GM12878 (cell line): ENCODE measurements around the gene F10. TPM values are rescaled to one million over a fixed set of nuclear protein-coding genes. Genes with fewer than 3 reads are reported as not detected.

Source experiments
- ATAC-seq: fragments of 200-7000 bp; cut with Tn5 transposase; 3 replicates; pipeline ENCODE4 v1.9.1; 2020; ENCODE audit warnings: mild to moderate bottlenecking, moderate library complexity
- BruUV-seq: library from RNA; stranded (reverse); fragments of 400-500 nt; replicated peaks from 2 replicates; lab custom pipeline; 2021; lab: Mats Ljungman, UMichigan
- CTCF ChIA-PET: fragments of 300-600 bp; sonication (Branson Sonifier 250); formaldehyde crosslinking; extraction: SDS; loops from one replicate; lab custom pipeline; 2021; ENCODE audit warnings: inconsistent platforms; lab: Yijun Ruan, JAX
- POLR2A ChIA-PET: fragments of 350-600 bp; formaldehyde crosslinking; extraction: SDS; loops from one replicate; lab custom pipeline; 2021; ENCODE audit warnings: inconsistent platforms; lab: Charles Lee
- RAD21 ChIA-PET: fragments of 300-600 bp; sonication (Branson Sonifier 250); formaldehyde crosslinking; loops from one replicate; lab custom pipeline; 2023; ENCODE audit warnings: antibody characterized with exemption; ENCODE audit not compliant: unreplicated experiment; lab: Charles Lee
- SMC1A ChIA-PET: fragments of 300-600 bp; sonication (Branson Sonifier 250); formaldehyde crosslinking; loops from one replicate; lab custom pipeline; 2023; ENCODE audit not compliant: unreplicated experiment, uncharacterized antibody; lab: Charles Lee
- DNase-seq: peaks from one replicate; pipeline ENCODE4 v3.0.0-alpha.2; 2011; ENCODE audit warnings: low read depth, low spot score
- FAIRE-seq: peaks from 3 replicates; lab custom pipeline; 2011; peaks lifted over from hg19 to GRCh38; lab: Jason Lieb, UNC
- H2AFZ ChIP-seq: 2 replicates; pipeline ENCODE4 v1.6.0; 2011; ENCODE audit warnings: low read depth, low read length, control low read depth; ENCODE audit not compliant: control insufficient read depth
- H3K27ac ChIP-seq: 2 replicates; pipeline ENCODE4 v1.5.1; 2011; ENCODE audit warnings: control low read depth; ENCODE audit not compliant: control insufficient read depth, insufficient read depth
- H3K27me3 ChIP-seq, 2 experiments: replicated peaks in 1 of 2; 2 replicates each; pipeline versions ENCODE4 v1.6.0 to v1.6.1; 2011; ENCODE audit warnings: low read length in 1 of 2; ENCODE audit not compliant: control insufficient read depth in 2 of 2, insufficient read depth in 2 of 2
- H3K36me3 ChIP-seq, 2 experiments: 2 replicates each; pipeline ENCODE4 v1.5.1; 2011; ENCODE audit warnings: low read length in 1 of 2; ENCODE audit not compliant: control insufficient read depth in 2 of 2, insufficient read depth in 2 of 2
- H3K4me1 ChIP-seq: 2 replicates; pipeline ENCODE4 v1.6.1; 2011; ENCODE audit warnings: mild to moderate bottlenecking, low read length, moderate library complexity, mixed read lengths; ENCODE audit not compliant: control insufficient read depth, insufficient read depth
- H3K4me2 ChIP-seq: 2 replicates; pipeline ENCODE4 v1.6.0; 2011; ENCODE audit warnings: control low read depth; ENCODE audit not compliant: control insufficient read depth, insufficient read depth
- H3K4me3 ChIP-seq: fragments of 200-600 bp; sonication (generic); 2 replicates; pipeline ENCODE4 v1.5.1; 2016
- H3K79me2 ChIP-seq: 2 replicates; pipeline ENCODE4 v1.6.0; 2011; ENCODE audit warnings: low read length; ENCODE audit not compliant: control insufficient read depth, insufficient read depth
- H3K9ac ChIP-seq: 2 replicates; pipeline ENCODE4 v1.8.0; 2011; ENCODE audit warnings: low read length, control low read depth, mixed read lengths; ENCODE audit not compliant: control insufficient read depth, insufficient read depth
- H3K9me3 ChIP-seq: replicated peaks from 3 replicates; pipeline ENCODE4 v1.5.1; 2011; ENCODE audit warnings: mild to moderate bottlenecking, low read length; ENCODE audit not compliant: control insufficient read depth, insufficient read depth
- H4K20me1 ChIP-seq: 2 replicates; pipeline ENCODE4 v1.6.0; 2011; ENCODE audit not compliant: control insufficient read depth, insufficient read depth
- ATF3 ChIP-seq: IDR thresholded peaks from 2 replicates; pipeline ENCODE4 v1.6.1; 2011; ENCODE audit warnings: low read depth, mild to moderate bottlenecking, low read length, moderate library complexity, borderline replicate concordance; ENCODE audit errors: extremely low read depth
- CBFB ChIP-seq: IDR thresholded peaks from 2 replicates; pipeline ENCODE4 v1.6.1; 2016; ENCODE audit warnings: antibody characterized with exemption, low read depth
- CBX5 ChIP-seq: sonication (generic); IDR thresholded peaks from 2 replicates; pipeline ENCODE4 v1.6.1; 2016; ENCODE audit warnings: low read depth, moderate library complexity, mild to moderate bottlenecking, inconsistent platforms
- CREB1 ChIP-seq: IDR thresholded peaks from 2 replicates; pipeline ENCODE4 v1.6.1; 2012; ENCODE audit warnings: low read depth, mild to moderate bottlenecking, inconsistent platforms
- E2F4 ChIP-seq: IDR thresholded peaks from 2 replicates; pipeline ENCODE4 v1.6.1; 2012; ENCODE audit warnings: low read depth, low read length, improper control_type of control experiment
- IRF4 ChIP-seq: IDR thresholded peaks from 2 replicates; pipeline ENCODE4 v1.6.1; 2011; ENCODE audit warnings: low read depth, low read length
- KAT2A ChIP-seq: conservative IDR thresholded peaks from 2 replicates; pipeline ENCODE4 v1.6.1; 2011; ENCODE audit warnings: low read depth, low read length; ENCODE audit not compliant: control insufficient read depth
- NFYA ChIP-seq: IDR thresholded peaks from 2 replicates; pipeline ENCODE4 v1.6.1; 2011; ENCODE audit warnings: low read depth, mild to moderate bottlenecking, low read length, improper control_type of control experiment, borderline replicate concordance
- PAX8 ChIP-seq: fragments of 450-650 bp; IDR thresholded peaks from 2 replicates; pipeline ENCODE4 v1.6.1; 2017; ENCODE audit warnings: mild to moderate bottlenecking, moderate library complexity
- PRDM15 ChIP-seq: fragments of 450-650 bp; formaldehyde crosslinking; IDR thresholded peaks from 2 replicates; pipeline ENCODE4 v1.4.0; 2020; ENCODE audit warnings: mild to moderate bottlenecking, moderate library complexity
- REST ChIP-seq: IDR thresholded peaks from 2 replicates; pipeline ENCODE4 v1.6.1; 2012; ENCODE audit warnings: mild to moderate bottlenecking, low read depth, low read length
- SREBF2 ChIP-seq: IDR thresholded peaks from 2 replicates; pipeline ENCODE4 v1.6.1; 2012; ENCODE audit warnings: mild to moderate bottlenecking, low read length
- TBL1XR1 ChIP-seq: IDR thresholded peaks from 2 replicates; pipeline ENCODE4 v1.6.1; 2012; ENCODE audit warnings: low read depth, low read length, improper control_type of control experiment
- USF2 ChIP-seq: IDR thresholded peaks from 2 replicates; pipeline ENCODE4 v1.6.1; 2011; ENCODE audit warnings: low read depth, low read length, improper control_type of control experiment, borderline replicate concordance
- WGBS: methylation state at CpG from one replicate; pipeline ENCODE4 v1.1.6; 2016; ENCODE audit warnings: low lambda C conversion rate; ENCODE audit not compliant: insufficient replicate concordance, insufficient coverage; ENCODE audit errors: missing lambda C conversion rate; 5-methylcytosine and 5-hydroxymethylcytosine counted together
- in situ Hi-C: fragments of 300-500 bp; cut with MboI; formaldehyde crosslinking; loops from 9 replicates; pipeline ENCODE4 v1.14.3; 2018; ENCODE audit warnings: mixed read lengths
- intact Hi-C: fragments of 100-400 bp; cut with micrococcal nuclease; formaldehyde crosslinking; loops from one replicate; pipeline ENCODE4 v1.14.2; 2022; ENCODE audit not compliant: unreplicated experiment
- polyA plus RNA-seq, 11 experiments: library from polyadenylated mRNA; depleted of rRNA in 4 of 11; unstranded in 6 of 11; stranded (reverse) in 5 of 11; fragments of >200 nt; fragmentation: Nextera tagmentation in 4 of 11; fragmentation: Illumina TruSeq in 1 of 11; extraction: Ambion mirVana in 4 of 11; extraction: Trizol in 1 of 11; gene quantifications; 1 replicate in 1 of 11; 2 replicates in 10 of 11; pipeline versions ENCODE4 v1.2.1 to v1.2.3, GENCODE V29; 2011 to 2016; ENCODE audit warnings: inconsistent platforms in 2 of 11, missing spikeins in 2 of 11, low read depth in 1 of 11
- total RNA-seq, 4 experiments: library from RNA; depleted of rRNA in 3 of 4; stranded (reverse); fragments of >200 nt in 3 of 4; fragmentation: Illumina TruSeq in 1 of 4; extraction: Trizol in 1 of 4; gene quantifications; 2 replicates each; pipeline versions ENCODE4 v1.2.1 to v1.2.3, GENCODE V29; 2013 to 2021

Gene F10
- total and polyA plus RNA-seq, 10 of the 15 experiments (the other 5 are each of a cell fraction or from before 2014, with no cell fraction given), result not detected

GRCh38 chr13:113095146-113096051 is 27.2 kb upstream of the F10 start:
- Histone ChIP-seq H3K4me1 (no peaks in the 10 kb centered on the region), H3K27ac (no peak overlapping the region), H2AFZ (no peak overlapping the region), H3K9me3 (no peaks in the 10 kb centered on the region), H3K9ac (no peak overlapping the region), H3K79me2 (no peaks in the 10 kb centered on the region), H3K4me3 (no peak overlapping the region), H3K27me3 (no peaks in the 10 kb centered on the region), H4K20me1 (no peaks in the 10 kb centered on the region), H3K36me3 (no peaks in the 10 kb centered on the region), H3K4me2 (no peak overlapping the region)
- SMC1A ChIA-PET, result no interaction called here
- 33% methylated on average over 25 of the region's 25 CpGs for WGBS
- in situ Hi-C loops (no loop called here), intact Hi-C loops (no loop called here)
- RAD21 ChIA-PET, result no interaction called here
- DNase-seq (no peak), ATAC-seq (no peak), FAIRE-seq (no peak)
- POLR2A ChIA-PET, result no interaction called here
- no peak for TF ChIP-seq E2F4
- no peak for TF ChIP-seq CREB1
- TF ChIP-seq PRDM15 (CRISPR knock-in tag), result no peak
- no peak for TF ChIP-seq USF2
- no peak for TF ChIP-seq REST
- TF ChIP-seq IRF4, result no peak
- TF ChIP-seq NFYA, result no peak
- TF ChIP-seq CBFB, result no peak
- no peak for TF ChIP-seq TBL1XR1
- TF ChIP-seq ATF3, result no peak
- no peak for TF ChIP-seq KAT2A
- TF ChIP-seq SREBF2, result no peak
- no peak for TF ChIP-seq CBX5
- TF ChIP-seq PAX8, result no peak
- BruUV-seq, result no TSS peak
- CTCF ChIA-PET, result no interaction called here
